GM19025 (cell line): ENCODE measurements around the gene SORCS2.

Source experiments
- ATAC-seq: cut with Tn5 transposase; IDR thresholded peaks from one replicate; pipeline ENCODE4 v1.9.1; 2021; ENCODE audit warnings: mild to moderate bottlenecking, low read depth, moderate library complexity; ENCODE audit not compliant: unreplicated experiment

The SORCS2 gene

GRCh38 chr4:7282786-7283440, 90.6 kb downstream of the SORCS2 start:
- no peak for ATAC-seq

DNA sequence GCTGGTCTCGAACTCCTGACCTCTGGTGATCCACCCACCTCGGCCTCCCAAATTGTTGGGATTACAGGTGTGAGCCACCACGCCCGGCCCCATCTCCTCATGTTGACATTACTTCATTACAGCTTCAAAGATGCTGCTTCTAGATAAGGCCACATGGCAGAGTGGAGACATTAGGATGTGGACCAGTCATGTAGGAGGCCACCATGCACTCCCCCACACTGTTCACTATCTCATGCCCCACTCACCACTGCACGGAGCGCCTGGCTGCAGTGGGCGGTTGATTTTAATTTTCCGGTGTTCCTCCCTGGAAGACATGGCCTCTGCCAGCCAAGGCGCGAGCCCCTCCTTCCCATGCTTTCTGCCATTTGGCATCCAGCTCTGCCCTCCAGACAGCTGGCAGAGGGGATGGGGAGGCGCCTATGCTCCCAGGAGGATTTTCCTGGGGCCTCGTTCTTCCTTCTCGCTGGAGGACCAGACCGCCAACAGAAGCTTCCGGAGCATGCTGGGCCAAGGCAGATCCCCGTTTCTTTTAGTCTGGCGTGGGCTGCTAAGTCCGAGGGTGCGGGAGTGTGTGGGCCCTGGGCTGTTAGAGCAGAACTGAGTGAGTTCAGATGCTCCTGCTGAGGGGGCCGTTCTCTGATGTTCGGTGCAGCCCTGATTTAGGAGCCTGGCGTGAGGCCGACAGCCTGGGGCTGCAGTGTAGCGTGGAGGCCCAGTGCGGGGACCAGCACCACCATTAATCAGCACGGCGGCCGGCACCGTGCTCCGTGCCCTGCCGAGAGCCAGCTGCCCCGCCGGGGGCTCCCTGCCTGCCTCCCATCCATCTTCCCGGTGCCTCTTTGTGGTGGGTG, 93.1 kb downstream of the SORCS2 start:
- no peak for ATAC-seq

- no peak for ATAC-seq
Observed at GRCh38 chr4:7286170-7286569, 93.8 kb downstream of the SORCS2 start.

GRCh38 chr4:7286798-7287197, 94.5 kb downstream of the SORCS2 start:
- no peak for ATAC-seq

GRCh38 chr4:7287274-7287917, 95.1 kb downstream of the SORCS2 start:
- no peak for ATAC-seq

DNA sequence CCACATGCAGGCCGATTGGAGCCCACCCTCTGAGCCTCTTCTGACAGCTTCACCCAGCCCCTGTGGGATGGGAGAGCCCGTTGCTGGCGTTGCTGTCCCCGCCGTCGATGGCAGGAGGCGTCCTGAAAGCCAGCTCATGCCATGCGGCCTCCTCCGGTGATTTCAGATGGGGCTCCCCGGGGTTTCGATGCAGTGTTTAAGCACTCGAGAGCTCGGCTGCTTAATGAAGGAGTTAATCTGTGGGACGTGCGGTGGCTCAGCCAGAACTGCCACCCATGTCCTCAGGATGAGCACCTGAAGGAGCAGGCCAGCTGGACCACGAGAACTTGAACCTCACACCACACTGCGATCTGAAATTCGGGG, 95.6 kb downstream of the SORCS2 start:
- no peak for ATAC-seq

- ATAC-seq: no peak
Observed at GRCh38 chr4:7288751-7289523, 96.6 kb downstream of the SORCS2 start.

GRCh38 chr4:7289589-7289988, 97.3 kb downstream of the SORCS2 start:
- no peak for ATAC-seq

DNA sequence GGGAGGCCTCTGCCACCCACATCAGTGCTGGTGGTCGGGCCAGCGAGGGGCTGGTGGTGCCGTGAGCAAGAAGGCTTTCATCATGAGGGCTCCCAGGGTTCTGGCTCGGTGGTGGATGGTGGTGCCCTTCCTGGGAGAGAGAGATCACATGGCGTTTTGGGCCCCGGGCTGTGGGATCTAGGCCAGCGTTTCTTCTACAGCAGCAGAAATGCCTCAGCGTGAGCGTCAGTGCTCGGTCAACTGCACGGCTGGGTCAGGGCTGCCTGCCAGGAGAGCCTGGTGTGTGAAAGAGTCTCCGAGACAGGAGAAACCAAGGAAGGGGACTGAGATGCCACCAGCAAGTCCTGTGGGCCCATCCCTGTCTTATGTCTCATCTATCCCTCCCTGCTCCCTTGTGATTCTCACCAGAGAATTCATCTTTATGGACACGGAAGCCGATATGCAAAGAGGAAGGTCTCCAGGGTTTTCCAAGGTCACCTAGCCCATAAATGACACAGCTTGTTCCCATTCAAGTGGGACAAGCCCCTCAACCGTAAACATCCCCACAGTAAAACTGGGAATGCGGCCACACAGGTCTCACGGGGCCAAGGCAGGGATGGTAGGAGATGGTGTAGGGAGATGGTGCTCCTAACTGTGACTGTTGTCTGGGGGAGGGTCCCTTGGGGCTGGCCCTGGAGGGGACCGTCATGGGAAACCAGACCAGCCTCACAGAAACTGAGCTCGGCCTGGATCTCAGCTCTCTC, 99.2 kb downstream of the SORCS2 start:
- no peak for ATAC-seq

DNA sequence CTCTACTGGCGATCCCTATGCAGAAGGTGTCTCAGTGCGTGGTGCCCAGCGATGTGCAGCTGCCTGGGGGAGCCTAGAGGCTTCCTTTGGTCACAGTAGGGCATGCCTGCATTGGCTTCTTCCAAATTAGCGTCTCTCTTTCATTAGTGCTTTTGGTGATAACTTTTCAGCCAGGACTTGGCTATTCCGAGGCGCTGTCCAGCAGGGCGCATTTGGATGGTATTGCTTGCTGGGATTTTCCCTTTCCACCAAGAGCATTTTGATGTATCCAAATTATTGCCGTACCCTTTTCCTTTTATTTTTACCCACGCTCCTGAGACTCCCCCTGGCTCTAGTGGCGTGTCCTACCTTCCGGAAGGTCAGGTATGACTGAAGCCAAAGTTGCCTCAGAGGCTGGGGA, 101.4 kb downstream of the SORCS2 start:
- no peak for ATAC-seq

DNA sequence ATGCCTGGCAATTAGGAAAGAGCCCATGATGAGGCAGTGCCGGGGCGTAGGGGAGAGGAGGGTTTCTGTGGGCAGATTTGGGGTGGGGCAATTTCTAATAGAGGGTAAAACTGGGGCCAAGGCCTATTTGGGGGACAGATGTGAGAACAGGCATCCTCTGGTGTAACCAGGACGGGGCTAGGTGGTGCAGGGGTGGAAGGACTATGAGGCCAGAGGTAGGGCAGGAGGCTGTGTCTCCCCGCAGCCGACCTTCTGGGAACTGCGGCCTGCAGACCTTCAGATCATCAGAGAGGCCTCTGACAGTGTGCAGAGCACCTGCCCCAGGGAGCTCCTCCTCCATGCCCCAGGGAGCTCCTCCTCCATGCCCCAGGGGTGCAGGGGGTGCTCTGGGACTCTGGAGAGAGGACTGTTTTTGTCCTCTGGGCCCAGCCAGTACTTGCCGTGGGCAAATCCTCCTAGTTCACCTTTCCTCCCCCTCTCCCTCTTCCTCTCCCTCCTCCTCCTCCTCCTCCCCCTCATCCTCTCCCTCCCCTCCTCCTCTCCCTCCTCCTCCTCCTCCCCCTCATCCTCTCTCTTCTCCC, 101.9 kb downstream of the SORCS2 start:
- no peak for ATAC-seq

- no peak for ATAC-seq
Observed at GRCh38 chr4:7295197-7295910, 103.0 kb downstream of the SORCS2 start.

DNA sequence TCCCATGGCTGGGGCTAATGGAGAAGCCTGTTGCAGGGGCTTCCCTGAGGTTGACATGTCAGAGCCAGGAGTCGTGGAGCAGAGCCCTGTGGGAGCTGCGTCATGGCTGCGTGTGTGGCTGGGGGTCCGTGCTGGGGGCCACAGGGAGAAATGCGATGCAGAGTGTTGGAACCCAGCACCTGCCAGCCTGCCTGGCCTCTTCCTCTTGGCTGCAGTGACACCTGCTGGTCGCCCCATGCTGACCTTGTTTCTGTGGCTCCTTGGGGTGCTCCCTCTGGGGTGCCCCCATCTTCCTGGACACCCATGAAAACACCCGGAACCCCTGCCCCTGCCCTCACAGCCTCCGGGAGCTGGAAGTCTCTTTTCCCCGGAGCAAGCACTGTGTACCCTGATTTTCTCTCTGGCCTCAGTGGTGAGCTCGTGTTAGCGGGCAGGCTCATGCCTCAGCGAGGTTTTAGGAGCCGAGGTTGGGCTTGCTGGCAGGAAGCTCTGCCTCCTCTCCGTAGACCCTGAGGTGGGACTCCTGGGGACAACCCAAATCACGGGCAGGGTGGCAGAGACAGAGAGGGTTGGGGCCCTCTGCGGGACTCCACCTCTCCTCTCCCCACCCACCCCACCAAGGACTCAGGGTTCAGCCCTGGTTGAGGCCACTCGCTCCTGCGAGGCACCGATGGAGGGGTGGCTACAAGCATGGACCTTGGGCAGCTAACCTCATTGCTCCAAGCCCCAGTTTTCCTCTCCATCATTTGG, 103.7 kb downstream of the SORCS2 start:
- ATAC-seq: no peak

DNA sequence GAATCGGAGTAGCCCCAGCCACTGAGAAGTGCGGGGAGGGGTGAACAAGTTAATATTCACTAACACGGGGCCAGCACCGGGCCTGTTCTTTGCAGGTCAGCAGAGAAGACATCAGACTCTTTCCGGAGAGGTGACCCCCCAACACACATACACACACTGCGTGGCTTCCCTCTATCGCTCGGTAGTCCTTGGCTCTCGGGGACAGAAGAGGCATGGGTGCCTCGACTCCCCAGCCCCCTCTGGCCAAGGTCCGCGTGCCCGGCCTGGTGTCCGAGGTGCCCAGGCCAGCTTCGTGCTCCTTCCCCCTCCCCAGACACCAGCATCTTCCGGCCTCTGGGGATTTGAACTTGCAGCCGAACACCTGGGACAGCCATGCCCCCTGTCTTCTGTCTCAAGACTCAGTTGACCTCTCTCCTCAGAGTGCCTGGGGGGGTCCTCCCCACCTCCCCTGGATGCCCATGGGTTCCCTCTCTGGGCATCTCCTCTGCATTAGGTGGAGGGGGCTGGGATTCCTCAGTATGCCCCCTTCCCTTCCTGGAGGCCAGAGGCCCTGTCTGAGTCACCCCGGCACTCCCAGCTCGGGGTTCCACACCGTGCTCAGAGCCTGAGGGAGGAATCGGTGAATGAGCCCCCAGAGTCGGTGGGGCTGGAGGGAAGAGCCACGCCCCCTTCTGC, 104.5 kb downstream of the SORCS2 start:
- no peak for ATAC-seq

GRCh38 chr4:7297374-7297773, 105.0 kb downstream of the SORCS2 start:
- no peak for ATAC-seq

GRCh38 chr4:7297881-7298280, 105.5 kb downstream of the SORCS2 start:
- no peak for ATAC-seq

DNA sequence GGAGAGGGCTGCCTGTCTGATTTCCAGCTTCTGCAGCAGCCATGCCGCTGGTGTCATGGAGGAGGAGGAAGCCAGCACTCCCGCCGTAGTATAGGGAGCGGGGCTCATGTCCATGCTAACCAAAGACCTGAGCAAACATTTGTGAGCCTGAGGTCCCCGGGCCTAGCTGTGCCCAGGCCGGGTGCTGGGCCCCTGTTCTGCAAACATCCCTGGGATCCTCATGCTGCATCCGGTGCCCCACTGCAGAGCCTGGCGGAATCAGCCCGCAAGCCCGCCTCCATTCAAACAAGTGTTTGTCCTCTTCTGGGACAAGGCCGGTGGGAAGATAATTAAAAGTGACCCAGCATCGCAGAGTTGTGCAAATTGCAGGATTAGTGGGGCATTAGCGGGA, 106.3 kb downstream of the SORCS2 start:
- ATAC-seq: no peak
